ENCODE results near the gene NBEAL2.

GRCh38 chr3:46968783-46969428 lies 10.6 kb upstream of the NBEAL2 start:
- TF ChIP-seq EZH2 (IDR thresholded peaks at IDR 0.05; ENCODE audit: borderline replicate concordance, low read length), result no peak
- TF ChIP-seq CTCF (IDR thresholded peaks at IDR 0.05; ENCODE audit: low read length), result no peak
